Neural cell (in vitro differentiated cells): Measurements from ENCODE around the gene SBSN. TPM values are rescaled to one million over a fixed set of nuclear protein-coding genes. Genes with fewer than 3 reads are reported as not detected.

Experiments used
- H2AFZ ChIP-seq: fragments of 200-600, 300-800 bp; sonication (generic), shearing (Covaris generic); 2 replicates; pipeline ENCODE4 v1.6.0; 2014; ENCODE audit warnings: low read depth, mild to moderate bottlenecking, antibody characterized with exemption, low read length, moderate library complexity
- H3F3A ChIP-seq: fragments of 200-600 bp; shearing (Covaris generic); 2 replicates; pipeline ENCODE4 v1.6.1; 2016; ENCODE audit warnings: mild to moderate bottlenecking, moderate library complexity, mixed read lengths, antibody characterized with exemption, low read length; ENCODE audit not compliant: insufficient read depth, poor library complexity, severe bottlenecking
- H3K27ac ChIP-seq: fragments of 200-600, 300-800 bp; sonication (generic), shearing (Covaris generic); 2 replicates; pipeline ENCODE4 v1.5.1; 2014; ENCODE audit warnings: mild to moderate bottlenecking, low read length, moderate library complexity
- H3K27me3 ChIP-seq: fragments of 300-800, 200-600 bp; sonication (generic), shearing (Covaris generic); 2 replicates; pipeline ENCODE4 v1.6.0; 2014; ENCODE audit warnings: mild to moderate bottlenecking, low read depth, low read length, moderate library complexity; ENCODE audit not compliant: insufficient read depth
- H3K36me3 ChIP-seq: fragments of 300-800, 200-600 bp; sonication (generic), shearing (Covaris generic); 2 replicates; pipeline ENCODE4 v1.5.1; 2014; ENCODE audit warnings: mild to moderate bottlenecking, antibody characterized with exemption, low read length, moderate library complexity; ENCODE audit not compliant: insufficient read depth
- H3K4me2 ChIP-seq: fragments of 300-800, 200-600 bp; sonication (generic), shearing (Covaris generic); 2 replicates; pipeline ENCODE4 v1.6.0; 2014; ENCODE audit warnings: mild to moderate bottlenecking, low read length
- H3K4me3 ChIP-seq: fragments of 300-800, 200-600 bp; sonication (generic), shearing (Covaris generic); 2 replicates; pipeline ENCODE4 v1.5.1; 2014; ENCODE audit warnings: mild to moderate bottlenecking, low read length, moderate library complexity
- H3K79me2 ChIP-seq: fragments of 200-600 bp; shearing (Covaris generic); replicated peaks from 2 replicates; pipeline ENCODE4 v1.6.0; 2014; ENCODE audit warnings: mild to moderate bottlenecking, low read length, moderate library complexity; ENCODE audit not compliant: insufficient read depth
- H3K9ac ChIP-seq: fragments of 300-800, 200-600 bp; sonication (generic), shearing (Covaris generic); 2 replicates; pipeline ENCODE4 v1.6.1; 2016; ENCODE audit warnings: mild to moderate bottlenecking, low read length, mixed read lengths
- H3K9me2 ChIP-seq: fragments of 200-600 bp; shearing (Covaris generic); 2 replicates; pipeline ENCODE4 v1.6.1; 2016; ENCODE audit warnings: mild to moderate bottlenecking, low read length, mixed read lengths; ENCODE audit not compliant: insufficient read depth
- H3K9me3 ChIP-seq: fragments of 200-600, 300-800 bp; sonication (generic), shearing (Covaris generic); 2 replicates; pipeline ENCODE4 v1.6.1; 2016; ENCODE audit warnings: mild to moderate bottlenecking, mixed run types, low read length, moderate library complexity, mixed read lengths
- H4K20me1 ChIP-seq: fragments of 200-600 bp; shearing (Covaris generic); 2 replicates; pipeline ENCODE4 v1.6.1; 2016; ENCODE audit warnings: mild to moderate bottlenecking, mixed run types; ENCODE audit not compliant: insufficient read depth
- CTCF ChIP-seq: fragments of 450-650 bp; IDR thresholded peaks from 2 replicates; pipeline ENCODE4 v1.5.1; 2014; ENCODE audit warnings: antibody characterized with exemption, mild to moderate bottlenecking, moderate library complexity; ENCODE audit not compliant: poor library complexity, severe bottlenecking
- EP300 ChIP-seq: fragments of 450-650 bp; conservative IDR thresholded peaks from 2 replicates; pipeline ENCODE4 v1.6.1; 2014; ENCODE audit warnings: antibody characterized with exemption, mild to moderate bottlenecking, moderate library complexity; ENCODE audit not compliant: poor library complexity, severe bottlenecking
- EZH2 ChIP-seq: fragments of 200-600, 300-800 bp; shearing (Covaris generic), sonication (generic); IDR thresholded peaks from 2 replicates; pipeline ENCODE4 v1.6.1; 2014; ENCODE audit warnings: antibody characterized with exemption, low read length, borderline replicate concordance, mild to moderate bottlenecking; ENCODE audit not compliant: insufficient read depth, poor library complexity, severe bottlenecking
- MXI1 ChIP-seq: fragments of 450-650 bp; conservative IDR thresholded peaks from 2 replicates; pipeline ENCODE4 v1.6.1; 2014; ENCODE audit warnings: antibody characterized with exemption, mild to moderate bottlenecking; ENCODE audit not compliant: poor library complexity, severe bottlenecking
- POLR2AphosphoS5 ChIP-seq: IDR thresholded peaks from 2 replicates; pipeline ENCODE4 v1.6.1; 2012
- RAD21 ChIP-seq: fragments of 450-650 bp; conservative IDR thresholded peaks from 2 replicates; pipeline ENCODE4 v1.6.1; 2014; ENCODE audit warnings: antibody characterized with exemption, mild to moderate bottlenecking, moderate library complexity
- REST ChIP-seq: IDR thresholded peaks from 2 replicates; pipeline ENCODE4 v1.6.1; 2012; ENCODE audit warnings: borderline replicate concordance
- SMC3 ChIP-seq: fragments of 450-650 bp; conservative IDR thresholded peaks from 2 replicates; pipeline ENCODE4 v1.6.1; 2014; ENCODE audit warnings: antibody characterized with exemption, mild to moderate bottlenecking, moderate library complexity; ENCODE audit not compliant: poor library complexity
- TAF1 ChIP-seq: IDR thresholded peaks from 2 replicates; pipeline ENCODE4 v1.6.1; 2012; ENCODE audit warnings: low read depth
- polyA plus RNA-seq: library from polyadenylated mRNA; depleted of rRNA; stranded (reverse); fragments of >200 nt; gene quantifications from 2 replicates; pipeline ENCODE4 v1.2.3, GENCODE V29; 2014

Gene SBSN
- polyA plus RNA-seq, 1 donor from 2014 or later, result not detected

GRCh38 chr19:35484252-35485036 is 43.7 kb downstream of the SBSN start:
- Histone ChIP-seq H2AFZ (no peak overlapping the region), H3K36me3 (no peaks in the 10 kb centered on the region), H3K4me2 (no peak overlapping the region), H3F3A (no peaks in the 10 kb centered on the region), H3K9me3 (no peaks in the 10 kb centered on the region), H3K27me3 (no peaks in the 10 kb centered on the region), H3K79me2 (no peaks in the 10 kb centered on the region), H3K4me3 (no peak overlapping the region), H3K9me2 (no peaks in the 10 kb centered on the region), H3K9ac (no peak overlapping the region), H4K20me1 (no peaks in the 10 kb centered on the region), H3K27ac (no peak overlapping the region)
- TF ChIP-seq EZH2, result no peak
- TF ChIP-seq REST, result no peak
- no peak for TF ChIP-seq SMC3
- no peak for TF ChIP-seq RAD21
- TF ChIP-seq POLR2AphosphoS5, result no peak
- no peak for TF ChIP-seq EP300
- TF ChIP-seq CTCF, result no peak
- TF ChIP-seq MXI1, result no peak
- TF ChIP-seq TAF1, result no peak

GRCh38 chr19:35483089-35483488 is 45.0 kb downstream of the SBSN start:
- no peak overlapping the region for H2AFZ ChIP-seq
- no peak overlapping the region for H3K9ac ChIP-seq
- H3K9me2 ChIP-seq, result no peaks in the 10 kb centered on the region
- H3K9me3 ChIP-seq, result no peaks in the 10 kb centered on the region
- H4K20me1 ChIP-seq, result no peaks in the 10 kb centered on the region
- H3K79me2 ChIP-seq, result no peaks in the 10 kb centered on the region
- no peaks in the 10 kb centered on the region for H3K27me3 ChIP-seq
- TF ChIP-seq TAF1 (no peak), CTCF (no peak), POLR2AphosphoS5 (no peak), REST (no peak), MXI1 (no peak), SMC3 (no peak), EZH2 (no peak), EP300 (no peak), RAD21 (no peak)
- H3K4me2 ChIP-seq, result no peak overlapping the region
- H3K4me3 ChIP-seq, result no peak overlapping the region
- no peaks in the 10 kb centered on the region for H3F3A ChIP-seq
- no peak overlapping the region for H3K27ac ChIP-seq
- no peaks in the 10 kb centered on the region for H3K36me3 ChIP-seq
